Neuronal stem cell (in vitro differentiated cells): ENCODE measurements around the gene CYP2B6.
"Not testable (repeated sequence)": the region's sequence is repeated elsewhere in the genome, so short reads cannot be mapped to it uniquely, and the experiment has no call there.

ENCODE experiments used
- DNase-seq: peaks from one replicate; pipeline ENCODE4 v3.0.0-alpha.2; 2013; ENCODE audit warnings: low spot score
- H2AFZ ChIP-seq: one replicate; pipeline ENCODE4 v1.6.1; 2013; ENCODE audit warnings: mild to moderate bottlenecking, low read length, inconsistent platforms
- H2AK5ac ChIP-seq: 2 replicates; pipeline ENCODE4 v1.6.1; 2013; ENCODE audit warnings: low read depth, mild to moderate bottlenecking, inconsistent platforms, low read length, moderate library complexity, mixed read lengths
- H2BK120ac ChIP-seq: 2 replicates; pipeline ENCODE4 v1.6.1; 2013; ENCODE audit warnings: low read depth, mild to moderate bottlenecking, inconsistent platforms, low read length, moderate library complexity, mixed read lengths
- H2BK12ac ChIP-seq: one replicate; pipeline ENCODE4 v1.6.1; 2013; ENCODE audit warnings: low read length, inconsistent platforms
- H2BK15ac ChIP-seq: 2 replicates; pipeline ENCODE4 v1.6.1; 2013; ENCODE audit warnings: mild to moderate bottlenecking, low read length, inconsistent platforms, mixed read lengths
- H2BK5ac ChIP-seq: one replicate; pipeline ENCODE4 v1.6.1; 2013; ENCODE audit warnings: inconsistent platforms, mild to moderate bottlenecking, low read length, moderate library complexity
- H3K14ac ChIP-seq: one replicate; pipeline ENCODE4 v1.6.1; 2013; ENCODE audit warnings: low read length, inconsistent platforms
- H3K18ac ChIP-seq: 2 replicates; pipeline ENCODE4 v1.6.1; 2013; ENCODE audit warnings: low read length, inconsistent platforms
- H3K23ac ChIP-seq: 2 replicates; pipeline ENCODE4 v1.6.1; 2013; ENCODE audit warnings: low read depth, mild to moderate bottlenecking, mixed read lengths, low read length, inconsistent platforms; ENCODE audit not compliant: poor library complexity
- H3K27ac ChIP-seq: replicated peaks from 3 replicates; pipeline ENCODE4 v1.5.1; 2013; ENCODE audit warnings: low read length, inconsistent platforms
- H3K27me3 ChIP-seq, 3 experiments: 2 replicates each; pipeline ENCODE4 v1.6.1; 2013; ENCODE audit warnings: low read length in 3 of 3, mild to moderate bottlenecking in 2 of 3, inconsistent platforms in 1 of 3, low read depth in 1 of 3, mixed read lengths in 1 of 3, moderate library complexity in 1 of 3; ENCODE audit not compliant: control insufficient read depth in 3 of 3, insufficient read depth in 3 of 3
- H3K36me3 ChIP-seq, 2 donors: replicated peaks in 1 of 2; 2 replicates each; pipeline ENCODE4 v1.6.1; 2013; ENCODE audit warnings: low read length in 2 of 2; ENCODE audit not compliant: control insufficient read depth in 2 of 2, insufficient read depth in 2 of 2
- H3K4ac ChIP-seq: 2 replicates; pipeline ENCODE4 v1.6.1; 2013; ENCODE audit warnings: inconsistent platforms, mild to moderate bottlenecking, low read length, moderate library complexity
- H3K4me1 ChIP-seq, 2 donors: 1 replicate in 1 of 2; 2 replicates in 1 of 2; pipeline ENCODE4 v1.6.1; 2013; ENCODE audit warnings: low read length in 2 of 2, low read depth in 1 of 2; ENCODE audit not compliant: control insufficient read depth in 2 of 2, insufficient read depth in 1 of 2
- H3K4me2 ChIP-seq: one replicate; pipeline ENCODE4 v1.6.1; 2013; ENCODE audit warnings: mild to moderate bottlenecking, low read length, inconsistent platforms; ENCODE audit not compliant: insufficient read depth, poor library complexity, severe bottlenecking
- H3K4me3 ChIP-seq, 2 donors: 2 replicates each; pipeline ENCODE4 v1.5.1; 2013; ENCODE audit warnings: low read length in 2 of 2, mild to moderate bottlenecking in 2 of 2, inconsistent platforms in 1 of 2, moderate library complexity in 1 of 2
- H3K79me1 ChIP-seq: one replicate; pipeline ENCODE4 v1.6.1; 2013; ENCODE audit warnings: low read depth, mild to moderate bottlenecking, inconsistent platforms, low read length, moderate library complexity
- H3K9ac ChIP-seq: one replicate; pipeline ENCODE4 v1.6.1; 2013; ENCODE audit warnings: mild to moderate bottlenecking, low read depth, low read length, inconsistent platforms; ENCODE audit not compliant: poor library complexity
- H3K9me3 ChIP-seq, 2 donors: replicated peaks in 1 of 2; 2 replicates each; pipeline versions ENCODE3 to v1.6.1; 2013; ENCODE audit warnings: low read length in 2 of 2, mild to moderate bottlenecking in 2 of 2, inconsistent platforms in 1 of 2, low read depth in 1 of 2, mixed read lengths in 1 of 2, moderate library complexity in 1 of 2; ENCODE audit not compliant: control insufficient read depth in 2 of 2, insufficient read depth in 1 of 2
- H4K8ac ChIP-seq: one replicate; pipeline ENCODE4 v1.6.1; 2013; ENCODE audit warnings: low read depth, mild to moderate bottlenecking, inconsistent platforms, low read length, moderate library complexity
- H4K91ac ChIP-seq: one replicate; pipeline ENCODE4 v1.6.1; 2013; ENCODE audit warnings: low read length, low read depth, mild to moderate bottlenecking, inconsistent platforms; ENCODE audit not compliant: poor library complexity
- WGBS, 2 donors: extraction: QIAGEN DNeasy Blood & Tissue Kit; methylation state at CpG; one replicate each; pipeline ENCODE4 v1.1.7; 2013; ENCODE audit warnings: missing lambda C conversion rate in 2 of 2, mixed read lengths in 1 of 2; ENCODE audit not compliant: insufficient read length in 2 of 2, insufficient replicate concordance in 1 of 2; ENCODE audit errors: extremely low coverage in 2 of 2; 5-methylcytosine and 5-hydroxymethylcytosine counted together

The CYP2B6 gene

DNA sequence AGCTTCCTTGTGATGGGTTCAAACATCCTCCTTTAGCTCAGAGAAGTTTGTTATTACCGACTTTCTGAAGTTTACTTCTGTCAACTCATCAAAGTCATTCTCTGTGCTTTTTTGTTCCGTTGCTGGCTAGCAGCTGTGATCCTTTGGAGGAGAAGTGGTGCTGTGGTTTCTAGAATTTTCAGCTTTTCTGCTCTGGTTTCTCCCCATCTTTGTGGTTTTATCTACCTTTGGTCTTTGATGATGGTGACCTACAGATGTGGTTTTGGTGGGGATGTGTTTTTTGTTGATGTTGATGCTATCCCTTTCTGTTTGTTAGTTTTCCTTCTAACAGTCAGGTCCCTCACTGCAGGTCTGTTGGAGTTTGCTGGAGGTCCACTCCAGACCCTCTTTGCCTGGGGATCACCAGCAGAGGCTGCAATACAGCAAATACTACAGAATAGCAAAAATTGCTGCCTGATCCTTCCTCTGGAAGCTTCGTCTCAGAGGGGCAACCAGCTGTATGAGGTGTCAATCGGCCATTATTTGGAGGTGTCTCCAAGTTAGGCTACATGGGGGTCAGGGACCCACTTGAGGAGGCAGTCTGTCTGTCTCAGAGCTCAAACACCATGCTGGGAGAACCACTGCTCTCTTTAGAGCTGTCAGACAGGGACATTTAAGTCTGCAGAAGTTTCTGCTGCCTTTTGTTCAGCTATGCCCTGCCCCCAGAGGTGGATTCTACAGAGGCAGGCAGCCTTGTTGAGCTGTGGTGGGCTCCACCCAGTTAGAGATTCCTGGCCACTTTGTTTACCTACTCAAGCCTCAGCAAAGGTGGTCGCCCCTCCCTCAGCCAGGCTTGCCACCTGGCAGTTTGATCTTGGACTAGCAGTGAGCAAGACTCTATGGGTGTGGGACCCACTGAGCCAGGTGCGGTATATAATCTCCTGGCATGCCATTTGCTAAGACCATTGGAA is 20.4 kb upstream of the CYP2B6 start:
- no CpG with 5 or more reads among the region's 6 CpGs for WGBS, 2 donors
- H4K8ac ChIP-seq, H2BK5ac ChIP-seq, H3K27ac ChIP-seq, H3K9me3 ChIP-seq, H3K18ac ChIP-seq, H3K4ac ChIP-seq, H3K23ac ChIP-seq, H3K36me3 ChIP-seq, H2BK120ac ChIP-seq, H2BK12ac ChIP-seq, H3K79me1 ChIP-seq, H2AFZ ChIP-seq, H3K4me3 ChIP-seq, H3K9ac ChIP-seq, H3K27me3 ChIP-seq, H2AK5ac ChIP-seq, H2BK15ac ChIP-seq, DNase-seq, H3K4me1 ChIP-seq, H3K4me2 ChIP-seq, H3K14ac ChIP-seq, H4K91ac ChIP-seq: not testable (repeated sequence)

GRCh38 chr19:40974633-40975037 is 16.4 kb upstream of the CYP2B6 start:
- Histone ChIP-seq H4K8ac (no peak overlapping the region), H3K9me3 (peaks cover 0 to 2% of the 10 kb centered on the region in 2 donors), H3K36me3 (no peaks in the 10 kb centered on the region), H2BK5ac (no peak overlapping the region), H2AFZ (no peak overlapping the region), H4K91ac (no peak overlapping the region), H2BK15ac (no peak overlapping the region), H3K14ac (no peak overlapping the region), H3K27me3 (no peaks in the 10 kb centered on the region), H3K27ac (no peak overlapping the region), H3K4me2 (no peak overlapping the region), H3K18ac (no peak overlapping the region), H3K23ac (no peak overlapping the region), H2BK12ac (no peak overlapping the region), H3K4me3 (no peak overlapping the region), H2BK120ac (no peak overlapping the region), H3K79me1 (no peaks in the 10 kb centered on the region), H2AK5ac (no peak overlapping the region), H3K4ac (no peak overlapping the region), H3K9ac (no peak overlapping the region), H3K4me1 (no peaks in the 10 kb centered on the region)
- DNase-seq: peak; percentile 68
- WGBS, 2 donors: no CpG with 5 or more reads among the region's 4 CpGs

- Histone ChIP-seq H2BK15ac (no peak overlapping the region), H2AFZ (no peak overlapping the region), H3K4me1 (no peaks in the 10 kb centered on the region), H3K79me1 (no peaks in the 10 kb centered on the region), H3K4me2 (no peak overlapping the region), H3K9ac (no peak overlapping the region), H3K4me3 (no peak overlapping the region), H3K9me3 (peaks cover 0 to 2% of the 10 kb centered on the region in 2 donors), H4K91ac (no peak overlapping the region), H3K27ac (no peak overlapping the region), H3K14ac (no peak overlapping the region), H2BK5ac (no peak overlapping the region), H4K8ac (no peak overlapping the region), H3K18ac (no peak overlapping the region), H3K23ac (no peak overlapping the region), H2BK120ac (no peak overlapping the region), H2AK5ac (no peak overlapping the region), H3K36me3 (no peaks in the 10 kb centered on the region), H3K4ac (no peak overlapping the region), H3K27me3 (no peaks in the 10 kb centered on the region), H2BK12ac (no peak overlapping the region)
- WGBS, 2 donors: no CpG with 5 or more reads among the region's 4 CpGs
- no peak for DNase-seq
These were observed 14.9 kb upstream of the CYP2B6 start for GRCh38 chr19:40976134-40976533.

- Histone ChIP-seq H2AK5ac (no peak overlapping the region), H3K27me3 (no peaks in the 10 kb centered on the region), H3K18ac (no peak overlapping the region), H2BK12ac (no peak overlapping the region), H4K8ac (no peak overlapping the region), H2BK5ac (no peak overlapping the region), H3K4me3 (no peak overlapping the region), H3K9ac (no peak overlapping the region), H3K23ac (no peak overlapping the region), H3K36me3 (no peaks in the 10 kb centered on the region), H2AFZ (no peak overlapping the region), H2BK120ac (no peak overlapping the region), H3K4me1 (no peaks in the 10 kb centered on the region), H2BK15ac (no peak overlapping the region), H3K4ac (no peak overlapping the region), H3K27ac (no peak overlapping the region), H3K14ac (no peak overlapping the region), H3K79me1 (no peaks in the 10 kb centered on the region), H4K91ac (no peak overlapping the region), H3K9me3 (no peaks in the 10 kb centered on the region), H3K4me2 (no peak overlapping the region)
- WGBS, 2 donors: no CpG with 5 or more reads among the region's 4 CpGs
- DNase-seq: no peak
These were observed 14.4 kb upstream of the CYP2B6 start for GRCh38 chr19:40976724-40977123.
